ENCODE data around the gene MPC2. TPM values are rescaled to one million over a fixed set of nuclear protein-coding genes. Genes with fewer than 3 reads are reported as not detected.

MPC2 gene
- total RNA-seq, 1 experiment from 2014 or later: 32.9 TPM

DNA sequence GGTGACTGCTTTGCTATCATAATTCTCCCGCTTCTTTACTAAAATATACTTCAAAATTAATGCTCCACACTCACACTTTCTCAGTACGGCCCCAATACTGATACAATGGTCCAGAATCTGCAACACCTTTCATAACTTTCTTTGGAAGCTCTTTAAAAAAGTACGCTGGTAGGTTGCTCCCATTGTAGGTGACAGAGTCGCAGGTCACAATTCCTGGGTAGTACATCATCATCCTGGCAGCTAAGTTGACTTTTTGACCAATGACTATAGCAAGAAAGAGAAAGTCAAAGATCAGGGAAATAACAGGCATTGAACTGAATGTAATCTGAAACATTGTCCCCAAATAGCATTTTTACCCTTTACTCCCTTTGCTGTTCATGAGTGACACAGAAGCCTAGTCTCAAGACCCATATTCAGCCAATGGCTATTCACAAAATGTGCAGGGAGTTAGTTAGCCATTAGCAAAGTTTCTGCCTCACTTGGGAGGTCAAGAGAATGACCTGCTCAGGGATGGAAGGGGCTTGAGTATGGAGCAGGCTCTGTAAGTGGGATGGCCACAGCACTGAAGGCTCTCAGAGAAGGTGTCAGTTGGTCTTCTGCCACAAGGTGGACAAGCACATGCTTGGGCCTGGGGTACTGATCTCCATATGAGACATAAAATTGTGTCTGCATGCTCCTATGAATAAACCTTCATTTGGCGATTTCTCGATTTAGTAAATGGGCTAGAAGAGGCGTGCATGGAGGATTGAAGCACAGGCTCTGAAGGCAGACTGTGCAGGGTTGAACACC, 58.3 kb downstream of the MPC2 start:
- no peak overlapping the region for H3K4ac ChIP-seq (ENCODE audit: low read depth, low read length)
- no peak overlapping the region for H2BK5ac ChIP-seq (ENCODE audit: insufficient read length, low read length)
- no peak overlapping the region for H2BK20ac ChIP-seq (ENCODE audit: low read depth, low read length, poor library complexity, severe bottlenecking)
- H4K8ac ChIP-seq (replicated peaks; ENCODE audit: insufficient read length, low read depth, low read length): no peak overlapping the region
- TF ChIP-seq, protein P1, sequence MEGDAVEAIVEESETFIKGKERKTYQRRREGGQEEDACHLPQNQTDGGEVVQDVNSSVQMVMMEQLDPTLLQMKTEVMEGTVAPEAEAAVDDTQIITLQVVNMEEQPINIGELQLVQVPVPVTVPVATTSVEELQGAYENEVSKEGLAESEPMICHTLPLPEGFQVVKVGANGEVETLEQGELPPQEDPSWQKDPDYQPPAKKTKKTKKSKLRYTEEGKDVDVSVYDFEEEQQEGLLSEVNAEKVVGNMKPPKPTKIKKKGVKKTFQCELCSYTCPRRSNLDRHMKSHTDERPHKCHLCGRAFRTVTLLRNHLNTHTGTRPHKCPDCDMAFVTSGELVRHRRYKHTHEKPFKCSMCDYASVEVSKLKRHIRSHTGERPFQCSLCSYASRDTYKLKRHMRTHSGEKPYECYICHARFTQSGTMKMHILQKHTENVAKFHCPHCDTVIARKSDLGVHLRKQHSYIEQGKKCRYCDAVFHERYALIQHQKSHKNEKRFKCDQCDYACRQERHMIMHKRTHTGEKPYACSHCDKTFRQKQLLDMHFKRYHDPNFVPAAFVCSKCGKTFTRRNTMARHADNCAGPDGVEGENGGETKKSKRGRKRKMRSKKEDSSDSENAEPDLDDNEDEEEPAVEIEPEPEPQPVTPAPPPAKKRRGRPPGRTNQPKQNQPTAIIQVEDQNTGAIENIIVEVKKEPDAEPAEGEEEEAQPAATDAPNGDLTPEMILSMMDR (conservative IDR thresholded peaks at IDR 0.05): peak; percentile 44; the same call in 2 of the 3 replicates
- no peak overlapping the region for H3K9ac ChIP-seq (ENCODE audit: extremely low read depth, insufficient read length, low read length)
- H4K5ac ChIP-seq (ENCODE audit: insufficient read length, low read depth, low read length): no peak overlapping the region
- no peak overlapping the region for H3K56ac ChIP-seq (ENCODE audit: insufficient read length, low read depth, low read length)
- H2AK5ac ChIP-seq (ENCODE audit: insufficient read length, low read length): no peak overlapping the region
- Mint-ChIP-seq H3K4me1 (peaks cover 10% of the 10 kb centered on the region in 2 experiments), H3K27ac (no peak overlapping the region), H3K27me3 (ENCODE audit: low read depth) (no peaks in the 10 kb centered on the region), H3K36me3 (ENCODE audit: insufficient read depth in 1 of 3, low read depth in 3 of 3) (no peaks in the 10 kb centered on the region), H3K9me3 (no peaks in the 10 kb centered on the region), H3K4me3 (no peak overlapping the region)
- no peaks in the 10 kb centered on the region for H3K9me3 ChIP-seq (ENCODE audit: control insufficient read depth, low read depth, low read length)
- H4K91ac ChIP-seq (ENCODE audit: insufficient read length, low read depth, low read length): no peak overlapping the region
- H3K79me1 ChIP-seq (ENCODE audit: insufficient read depth, low read depth, low read length, poor library complexity, severe bottlenecking): no peaks in the 10 kb centered on the region
- H3K14ac ChIP-seq (ENCODE audit: insufficient read depth, low read length): no peak overlapping the region
- no peak overlapping the region for H3K27ac ChIP-seq (ENCODE audit: insufficient read length, low read depth, low read length)
- H2BK12ac ChIP-seq (ENCODE audit: insufficient read length, low read depth, low read length): no peak overlapping the region
- H3K18ac ChIP-seq (ENCODE audit: insufficient read length, low read depth, low read length): no peak overlapping the region
- no peaks in the 10 kb centered on the region for H3K23me2 ChIP-seq (ENCODE audit: insufficient read length, low read depth, low read length, poor library complexity, severe bottlenecking)
- no peak overlapping the region for H3K23ac ChIP-seq (ENCODE audit: insufficient read length, low read depth, low read length)
- no peak overlapping the region for H3T11ph ChIP-seq (ENCODE audit: low read length)
- H2BK15ac ChIP-seq (ENCODE audit: low read depth, low read length): no peak overlapping the region
- H3K4me2 ChIP-seq (ENCODE audit: insufficient read depth, insufficient read length, low read length): no peak overlapping the region
- no peaks in the 10 kb centered on the region for H3K27me3 ChIP-seq (ENCODE audit: insufficient read depth, low read length)
- no CpG with 5 or more reads among the region's 7 CpGs for WGBS (ENCODE audit: extremely low coverage, insufficient read length, low lambda C conversion rate)
- DNase-seq: no peak
- H4K20me1 ChIP-seq (ENCODE audit: control insufficient read depth, insufficient read depth, insufficient read length): no peaks in the 10 kb centered on the region
- 0 out of 2 replicates have a peak, but pooled peaks cover 3% of the 10 kb centered on the region for H3K4me1 ChIP-seq (ENCODE audit: insufficient read depth, low read length)
- no peaks in the 10 kb centered on the region for H3K79me2 ChIP-seq (ENCODE audit: insufficient read depth, low read length)
- H2BK120ac ChIP-seq (ENCODE audit: low read depth, low read length, poor library complexity, severe bottlenecking): no peak overlapping the region
- H2AFZ ChIP-seq (ENCODE audit: low read length): no peak overlapping the region

Data from H9 (cell line).